Gastroesophageal sphincter (tissue), 4 donors: ENCODE measurements around the gene BTG1. TPM values are rescaled to one million over a fixed set of nuclear protein-coding genes. Genes with fewer than 3 reads are reported as not detected.
"Not testable (repeated sequence)": the region's sequence is repeated elsewhere in the genome, so short reads cannot be mapped to it uniquely, and the experiment has no call there.

Experiments used
- ATAC-seq: fragments of 150-250 bp; one replicate; pipeline ENCODE4 v1.9.1; 2016; ENCODE audit warnings: mild to moderate bottlenecking, moderate library complexity
- H3K27ac ChIP-seq, 4 donors: fragments of 200-600 bp; sonication (generic) in 3 of 4; 1 replicate in 3 of 4; 2 replicates in 1 of 4; pipeline ENCODE4 v1.5.1; 2016 to 2019
- H3K27me3 ChIP-seq: fragments of 200-600 bp; sonication (generic); one replicate; pipeline ENCODE4 v1.5.1; 2019
- H3K36me3 ChIP-seq, 2 donors: fragments of 200-600 bp; sonication (generic); one replicate each; pipeline ENCODE4 v1.5.1; 2019; ENCODE audit warnings: control low read depth in 1 of 2
- H3K4me1 ChIP-seq, 3 donors: fragments of 200-600 bp; sonication (generic); 1 replicate in 2 of 3; 2 replicates in 1 of 3; pipeline ENCODE4 v1.5.1; 2016 to 2019; ENCODE audit warnings: control low read depth in 2 of 3
- H3K4me3 ChIP-seq, 2 donors: fragments of 200-600 bp; sonication (generic); one replicate each; pipeline ENCODE4 v1.5.1; 2019; ENCODE audit warnings: mild to moderate bottlenecking in 1 of 2, moderate library complexity in 1 of 2
- H3K9me3 ChIP-seq, 3 donors: fragments of 200-600 bp; sonication (generic); one replicate each; pipeline ENCODE4 v1.5.1; 2017 to 2019; ENCODE audit warnings: control low read depth in 2 of 3
- CTCF ChIP-seq, 4 experiments: fragments of 200-600 bp in 2 of 4; fragments of 450-650 bp in 2 of 4; sonication (generic) in 1 of 4; IDR thresholded peaks; one replicate each; pipeline ENCODE4 v1.5.1; 2017 to 2019; ENCODE audit warnings: antibody characterized with exemption in 4 of 4, mild to moderate bottlenecking in 2 of 4, moderate library complexity in 2 of 4
- EP300 ChIP-seq: sonication (generic); formaldehyde crosslinking; IDR thresholded peaks from one replicate; pipeline ENCODE4 v1.6.1; 2017; ENCODE audit warnings: antibody characterized with exemption, mild to moderate bottlenecking
- POLR2A ChIP-seq, 2 donors: fragments of 450-650 bp; IDR thresholded peaks; one replicate each; pipeline ENCODE4 v1.6.1; 2017; ENCODE audit warnings: antibody characterized with exemption in 2 of 2, mild to moderate bottlenecking in 2 of 2, moderate library complexity in 1 of 2
- POLR2AphosphoS5 ChIP-seq: sonication (generic); formaldehyde crosslinking; IDR thresholded peaks from one replicate; pipeline ENCODE4 v1.6.1; 2017; ENCODE audit warnings: antibody characterized with exemption
- WGBS, 2 donors: methylation state at CpG; one replicate each; pipeline ENCODE4 v1.1.5; 2018; ENCODE audit warnings: low coverage in 1 of 2; 5-methylcytosine and 5-hydroxymethylcytosine counted together
- total RNA-seq, 4 donors: library from RNA; depleted of rRNA; stranded (reverse); fragments of >200 nt; gene quantifications; one replicate each; pipeline ENCODE4 v1.1.0, GENCODE V29; 2016

Gene BTG1
- total RNA-seq, 4 donors from 2014 or later: 33.7 to 46.1 (median 42.7) TPM

- H3K4me3 ChIP-seq: no peak overlapping the region
- H3K36me3 ChIP-seq: no peaks in the 10 kb centered on the region
- H3K27me3 ChIP-seq: no peaks in the 10 kb centered on the region
- no peak overlapping the region for H3K27ac ChIP-seq
- no peak for ATAC-seq
- no peaks in the 10 kb centered on the region for H3K9me3 ChIP-seq
- WGBS, 2 donors: 51 to 66% methylated on average over 7 to 8 of the region's 8 CpGs
- H3K4me1 ChIP-seq: peaks cover 30 to 88% (median 30%) of the 10 kb centered on the region in 3 donors
- no peak for TF ChIP-seq POLR2A (IDR thresholded peaks at IDR 0.05)
- TF ChIP-seq CTCF (IDR thresholded peaks at IDR 0.05): no peak
- TF ChIP-seq POLR2AphosphoS5: no peak
- TF ChIP-seq EP300: no peak
Measured at GRCh38 chr12:92136026-92136730, 9.5 kb downstream of the BTG1 start.

GRCh38 chr12:92135541-92135940 is 10.1 kb downstream of the BTG1 start:
- 91 to 93% methylated on average over 5 to 7 of the region's 8 CpGs for WGBS, 2 donors
- ATAC-seq, H3K27me3 ChIP-seq, H3K27ac ChIP-seq, H3K36me3 ChIP-seq, H3K9me3 ChIP-seq, H3K4me3 ChIP-seq: not testable (repeated sequence)
- peaks cover 30 to 94% (median 30%) of the 10 kb centered on the region in 3 donors for H3K4me1 ChIP-seq

GRCh38 chr12:92134638-92135274 is 10.9 kb downstream of the BTG1 start:
- H3K36me3 ChIP-seq: no peaks in the 10 kb centered on the region
- no peaks in the 10 kb centered on the region for H3K9me3 ChIP-seq
- WGBS, 2 donors: 27 to 44% methylated on average over 5 of the region's 5 CpGs
- H3K4me3 ChIP-seq: no peak overlapping the region
- TF ChIP-seq EP300 (no peak), CTCF (IDR thresholded peaks at IDR 0.05) (no peak), POLR2AphosphoS5 (peak; percentile 33)
- no peak for ATAC-seq
- H3K27ac ChIP-seq: peak overlapping the region in 2 of 4 donors; percentile 7 to 29
- H3K27me3 ChIP-seq: no peaks in the 10 kb centered on the region
- peaks cover 30 to 97% (median 30%) of the 10 kb centered on the region in 3 donors for H3K4me1 ChIP-seq

GRCh38 chr12:92133795-92134637 is 11.6 kb downstream of the BTG1 start:
- 18 to 31% methylated on average over 3 of the region's 3 CpGs for WGBS, 2 donors
- ATAC-seq: no peak
- Histone ChIP-seq H3K4me3 (no peak overlapping the region), H3K9me3 (no peaks in the 10 kb centered on the region), H3K27ac (peak overlapping the region in 3 of 4 donors; percentile 9 to 29 (median 15)), H3K4me1 (peaks cover 30 to 89% (median 30%) of the 10 kb centered on the region in 3 donors), H3K27me3 (no peaks in the 10 kb centered on the region), H3K36me3 (peaks cover 0 to 7% of the 10 kb centered on the region in 2 donors)
- TF ChIP-seq EP300: no peak
- TF ChIP-seq POLR2AphosphoS5: no peak
- no peak for TF ChIP-seq POLR2A (IDR thresholded peaks at IDR 0.05)
- no peak for TF ChIP-seq CTCF (IDR thresholded peaks at IDR 0.05)

- no peak overlapping the region for H3K4me3 ChIP-seq
- peaks cover 0 to 9% of the 10 kb centered on the region in 2 donors for H3K36me3 ChIP-seq
- H3K27ac ChIP-seq: peak overlapping the region in 1 of 4 donors; percentile 15
- H3K4me1 ChIP-seq: peaks cover 25 to 81% (median 28%) of the 10 kb centered on the region in 3 donors
- H3K27me3 ChIP-seq: no peaks in the 10 kb centered on the region
- TF ChIP-seq POLR2AphosphoS5: no peak
- no peak for TF ChIP-seq EP300
- H3K9me3 ChIP-seq: no peaks in the 10 kb centered on the region
- no peak for ATAC-seq
- 0% methylated on average over 1 of the region's 1 CpG; no CpG with 5 or more reads in 1 of the 2 donors for WGBS, 2 donors
Measured at GRCh38 chr12:92133171-92133570, 12.5 kb downstream of the BTG1 start.
